Panc1 (cell line): Measurements from ENCODE around the gene ATP11A.

Source experiments
- POLR2AphosphoS5 ChIP-seq: IDR thresholded peaks from 2 replicates; pipeline ENCODE4 v1.6.1; 2012; ENCODE audit warnings: mild to moderate bottlenecking, low read depth, low read length, moderate library complexity
- SIN3A ChIP-seq: IDR thresholded peaks from 2 replicates; pipeline ENCODE4 v1.6.1; 2012; ENCODE audit warnings: low read depth, mild to moderate bottlenecking, low read length, moderate library complexity, borderline replicate concordance; ENCODE audit not compliant: insufficient read depth
- TF ChIP-seq, protein P1 (sequence below): fragments of 450-650 bp; IDR thresholded peaks from 2 replicates; pipeline ENCODE4 v1.5.1; 2017; ENCODE audit warnings: mild to moderate bottlenecking

- TF ChIP-seq, protein P1, sequence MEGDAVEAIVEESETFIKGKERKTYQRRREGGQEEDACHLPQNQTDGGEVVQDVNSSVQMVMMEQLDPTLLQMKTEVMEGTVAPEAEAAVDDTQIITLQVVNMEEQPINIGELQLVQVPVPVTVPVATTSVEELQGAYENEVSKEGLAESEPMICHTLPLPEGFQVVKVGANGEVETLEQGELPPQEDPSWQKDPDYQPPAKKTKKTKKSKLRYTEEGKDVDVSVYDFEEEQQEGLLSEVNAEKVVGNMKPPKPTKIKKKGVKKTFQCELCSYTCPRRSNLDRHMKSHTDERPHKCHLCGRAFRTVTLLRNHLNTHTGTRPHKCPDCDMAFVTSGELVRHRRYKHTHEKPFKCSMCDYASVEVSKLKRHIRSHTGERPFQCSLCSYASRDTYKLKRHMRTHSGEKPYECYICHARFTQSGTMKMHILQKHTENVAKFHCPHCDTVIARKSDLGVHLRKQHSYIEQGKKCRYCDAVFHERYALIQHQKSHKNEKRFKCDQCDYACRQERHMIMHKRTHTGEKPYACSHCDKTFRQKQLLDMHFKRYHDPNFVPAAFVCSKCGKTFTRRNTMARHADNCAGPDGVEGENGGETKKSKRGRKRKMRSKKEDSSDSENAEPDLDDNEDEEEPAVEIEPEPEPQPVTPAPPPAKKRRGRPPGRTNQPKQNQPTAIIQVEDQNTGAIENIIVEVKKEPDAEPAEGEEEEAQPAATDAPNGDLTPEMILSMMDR = no peak
- TF ChIP-seq POLR2AphosphoS5 (no peak), SIN3A (no peak)
Observed at GRCh38 chr13:112826565-112826964, 136.7 kb downstream of the ATP11A start.
